Aorta (tissue), 5 donors: Measurements from ENCODE around the gene MILR1. TPM values are rescaled to one million over a fixed set of nuclear protein-coding genes. Genes with fewer than 3 reads are reported as not detected.

Experiments
- ATAC-seq: fragments of 200-7000 bp; cut with Tn5 transposase; one replicate; pipeline ENCODE4 v1.9.1; 2022; ENCODE audit warnings: moderate library complexity; ENCODE audit not compliant: low FRiP score
- DNase-seq, 2 donors: peaks; one replicate each; pipeline ENCODE4 v3.0.0-alpha.2; 2020
- H3K27ac ChIP-seq, 2 donors: one replicate each; pipeline ENCODE4 v1.5.1; 2013; ENCODE audit warnings: low read length in 2 of 2, mild to moderate bottlenecking in 2 of 2, moderate library complexity in 2 of 2, control low read depth in 1 of 2, inconsistent platforms in 1 of 2, low read depth in 1 of 2
- H3K27me3 ChIP-seq, 2 donors: one replicate each; pipeline ENCODE4 v1.6.1; 2013; ENCODE audit warnings: control low read depth in 1 of 2, low read length in 1 of 2, mild to moderate bottlenecking in 1 of 2, moderate library complexity in 1 of 2; ENCODE audit not compliant: insufficient read depth in 2 of 2, control insufficient read depth in 1 of 2
- H3K36me3 ChIP-seq, 2 donors: one replicate each; pipeline ENCODE4 v1.6.1; 2013; ENCODE audit warnings: control low read depth in 1 of 2, low read length in 1 of 2, mild to moderate bottlenecking in 1 of 2; ENCODE audit not compliant: insufficient read depth in 2 of 2, control insufficient read depth in 1 of 2
- H3K4me1 ChIP-seq, 2 donors: one replicate each; pipeline ENCODE4 v1.6.1; 2013; ENCODE audit warnings: low read length in 2 of 2, control low read depth in 1 of 2, mild to moderate bottlenecking in 1 of 2, moderate library complexity in 1 of 2; ENCODE audit not compliant: insufficient read depth in 2 of 2, control insufficient read depth in 1 of 2
- H3K4me3 ChIP-seq, 2 donors: one replicate each; pipeline ENCODE4 v1.5.1; 2013; ENCODE audit warnings: low read length in 2 of 2, control low read depth in 1 of 2, mild to moderate bottlenecking in 1 of 2
- H3K9me3 ChIP-seq: one replicate; pipeline ENCODE4 v1.6.1; 2013; ENCODE audit warnings: mild to moderate bottlenecking, low read length; ENCODE audit not compliant: control insufficient read depth
- WGBS, 2 donors: extraction: QIAGEN DNeasy Blood & Tissue Kit; methylation state at CpG; one replicate each; pipeline ENCODE4 v1.1.7; 2013; 5-methylcytosine and 5-hydroxymethylcytosine counted together
- intact Hi-C, 2 donors: fragments of 100-400 bp; cut with DNase I; formaldehyde crosslinking; loops; one replicate each; pipeline versions ENCODE4 v1.14.2 to v1.15.0; 2022
- polyA plus RNA-seq, 2 donors: library from polyadenylated mRNA; stranded (reverse); fragments of 200-250 nt; gene quantifications; one replicate each; pipeline ENCODE4 v1.2.3, GENCODE V29; 2013
- total RNA-seq, 2 donors: library from RNA; stranded (reverse); fragmentation: NEBNext Ultra II Directional; extraction: Animal tissue kit (Norgen Biotek cat#: 25700); gene quantifications; one replicate each; pipeline ENCODE4 v1.2.1, GENCODE V29; 2021
- donor health status: healthy with polysubstance abuse.
- donor health status: Bipolar disorder and iron deficiency.
- donor health status: DM: no; HTN: no; CAD: no.
- donor health status: DM: no; HTN: no; CAD: no.
- donor health status: DM: yes; HTN: yes; CAD: no.

The MILR1 gene
- total and polyA plus RNA-seq, 4 donors: 12.0 to 29.8 (median 12.5) TPM

- peaks cover 0 to 1% of the 10 kb centered on the region in 2 donors for H3K27me3 ChIP-seq
- H3K9me3 ChIP-seq: no peaks in the 10 kb centered on the region
- peak within 1 kb of the TSS; percentile 73 to 95 for H3K27ac ChIP-seq
- ATAC-seq: peak; percentile 93
- intact Hi-C loops: loop anchor here in 1 of 2 donors (5.0 to 10.0 kb wide), 3 partner anchors 156 to 679 kb away; partner anchors contain the start of genes FTSJ3, PSMC5 and SMURF2
- peak; percentile 98 to 99 for DNase-seq
- no peaks in the 10 kb centered on the region for H3K4me1 ChIP-seq
- H3K36me3 ChIP-seq: peaks cover 5 to 8% of the 10 kb centered on the region in 2 donors
- 0% methylated on average over 28 to 31 of the region's 31 CpGs for WGBS, 2 donors
- H3K4me3 ChIP-seq: peak within 1 kb of the TSS; percentile 62 to 89
These were observed 57.3 kb downstream of the MILR1 start, which contains the start of gene DDX5 for GRCh38 chr17:64506201-64506575. Gene DDX5, minus strand, starts transcription at chr17:64506289. Its CDS starts 170 bp downstream, at chr17:64506119.

- Histone ChIP-seq H3K36me3 (peaks cover 2 to 4% of the 10 kb centered on the region in 2 donors), H3K4me1 (no peaks in the 10 kb centered on the region), H3K27ac (peak within 1 kb of the TSS; percentile 73 to 95), H3K27me3 (peaks cover 0 to 1% of the 10 kb centered on the region in 2 donors), H3K9me3 (no peaks in the 10 kb centered on the region), H3K4me3 (peak within 1 kb of the TSS; percentile 62 to 89)
- DNase-seq (peak; percentile 97), ATAC-seq (peak; percentile 92)
- WGBS, 2 donors: 0% methylated on average over 77 of the region's 77 CpGs
- intact Hi-C loops: loop anchor here in 1 of 2 donors (5.0 to 10.0 kb wide), 3 partner anchors 156 to 679 kb away; partner anchors contain the start of genes FTSJ3, PSMC5 and SMURF2
These were observed 57.9 kb downstream of the MILR1 start, which contains the start of gene CEP95 for GRCh38 chr17:64506576-64507412. Gene CEP95, plus strand, starts transcription at chr17:64506977. Its CDS starts 121 bp downstream, at chr17:64507098.

GRCh38 chr17:64507413-64507782 is 58.5 kb downstream of the MILR1 start:
- Histone ChIP-seq H3K9me3 (no peaks in the 10 kb centered on the region), H3K27ac (peak overlapping the region in 1 of 2 donors; percentile 88), H3K36me3 (peaks cover 2% of the 10 kb centered on the region in 2 donors), H3K4me3 (peak overlapping the region; percentile 36 to 62), H3K4me1 (no peaks in the 10 kb centered on the region), H3K27me3 (peaks cover 0 to 1% of the 10 kb centered on the region in 2 donors)
- 0 to 1% methylated on average over 13 of the region's 13 CpGs for WGBS, 2 donors
- intact Hi-C loops: loop anchor here in 1 of 2 donors (5.0 to 10.0 kb wide), 3 partner anchors 155 to 680 kb away; partner anchors contain the start of genes FTSJ3, PSMC5 and SMURF2
- DNase-seq: peak in 1 of 2 donors; percentile 57
- ATAC-seq: peak; percentile 43

GRCh38 chr17:64508683-64509082 is 59.8 kb downstream of the MILR1 start:
- WGBS, 2 donors: 85 to 89% methylated on average over 2 of the region's 2 CpGs
- Histone ChIP-seq H3K27me3 (peaks cover 0 to 1% of the 10 kb centered on the region in 2 donors), H3K9me3 (no peaks in the 10 kb centered on the region), H3K4me1 (no peaks in the 10 kb centered on the region), H3K27ac (no peak overlapping the region), H3K4me3 (no peak overlapping the region), H3K36me3 (peaks cover 0 to 5% of the 10 kb centered on the region in 2 donors)
- intact Hi-C loops: loop anchor here in 1 of 2 donors (5.0 to 10.0 kb wide), 3 partner anchors 154 to 681 kb away; partner anchors contain the start of genes FTSJ3, PSMC5 and SMURF2
- DNase-seq (no peak), ATAC-seq (no peak)

DNA sequence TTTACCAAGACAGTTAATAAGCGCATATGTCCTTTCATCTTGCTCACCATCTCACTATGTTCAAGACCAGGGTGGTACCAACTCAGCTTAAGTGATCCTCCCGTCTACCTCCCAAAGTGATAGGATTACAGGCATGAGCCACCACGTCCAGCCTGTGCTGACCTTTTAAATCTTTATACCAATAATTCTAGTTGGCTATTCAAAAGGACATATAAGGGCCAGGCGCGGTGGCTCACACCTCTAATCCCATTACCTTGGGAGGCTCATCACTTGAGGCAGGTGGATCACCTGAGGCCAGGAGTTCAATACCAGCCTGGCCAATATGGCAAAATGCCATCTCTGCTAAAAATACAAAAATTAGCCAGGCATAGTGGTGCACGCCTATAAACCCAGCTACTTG is 60.3 kb downstream of the MILR1 start:
- no peak for ATAC-seq
- Histone ChIP-seq H3K27me3 (peaks cover 0 to 1% of the 10 kb centered on the region in 2 donors), H3K27ac (no peak overlapping the region), H3K4me1 (no peaks in the 10 kb centered on the region), H3K9me3 (no peaks in the 10 kb centered on the region), H3K36me3 (peaks cover 0 to 5% of the 10 kb centered on the region in 2 donors), H3K4me3 (no peak overlapping the region)
- 75 to 83% methylated on average over 6 of the region's 6 CpGs for WGBS, 2 donors
- intact Hi-C loops: loop anchor here in 1 of 2 donors (5.0 to 10.0 kb wide), 3 partner anchors 153 to 682 kb away; partner anchors contain the start of genes FTSJ3, PSMC5 and SMURF2
- DNase-seq: no peak

DNA sequence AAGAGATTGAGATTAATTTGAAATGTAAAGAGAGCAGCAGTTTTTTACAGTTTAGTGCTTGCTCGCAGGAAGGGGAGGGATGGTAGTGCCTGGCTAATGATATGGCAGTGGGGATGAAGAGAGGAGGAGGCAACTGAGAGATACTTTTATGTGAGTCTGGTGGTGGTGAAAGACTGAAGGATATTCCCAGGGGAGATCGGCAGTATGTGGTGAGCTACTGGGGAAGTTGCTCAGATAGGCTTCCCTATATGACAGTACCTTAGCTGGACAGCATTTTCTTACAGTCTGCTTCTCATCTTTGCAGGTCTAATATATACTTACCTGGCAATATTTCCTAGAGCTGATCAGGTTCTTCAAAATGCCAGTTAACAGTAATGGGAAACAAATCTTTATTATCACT is 66.5 kb downstream of the MILR1 start:
- no peak overlapping the region for H3K4me3 ChIP-seq
- DNase-seq: no peak
- 60 to 72% methylated on average over 2 of the region's 2 CpGs for WGBS, 2 donors
- intact Hi-C loops: loop anchor here in 1 of 2 donors (10.0 kb wide), 1 partner anchor 139 kb away; no protein-coding TSS in a partner anchor
- no peaks in the 10 kb centered on the region for H3K4me1 ChIP-seq
- no peak overlapping the region for H3K27ac ChIP-seq
- no peaks in the 10 kb centered on the region for H3K9me3 ChIP-seq
- ATAC-seq: no peak
- peaks cover 4 to 13% of the 10 kb centered on the region in 2 donors for H3K36me3 ChIP-seq
- H3K27me3 ChIP-seq: no peaks in the 10 kb centered on the region

GRCh38 chr17:64515829-64516228 is 66.9 kb downstream of the MILR1 start:
- 91 to 95% methylated on average over 1 of the region's 1 CpG for WGBS, 2 donors
- H3K36me3 ChIP-seq: peaks cover 4 to 13% of the 10 kb centered on the region in 2 donors

More at GRCh38 chr17:64515829-64516228, 66.9 kb downstream of the MILR1 start:
- H3K9me3 ChIP-seq: no peaks in the 10 kb centered on the region
- H3K4me1 ChIP-seq: no peaks in the 10 kb centered on the region
- no peak overlapping the region for H3K27ac ChIP-seq
- ATAC-seq: no peak
- H3K27me3 ChIP-seq: no peaks in the 10 kb centered on the region
- intact Hi-C loops: loop anchor here in 1 of 2 donors (10.0 kb wide), 1 partner anchor 139 kb away; no protein-coding TSS in a partner anchor
- DNase-seq: no peak
- no peak overlapping the region for H3K4me3 ChIP-seq
